HG02852 (cell line): Measurements from ENCODE around the gene SPAG8.

Experiments used
- ATAC-seq: cut with Tn5 transposase; IDR thresholded peaks from one replicate; pipeline ENCODE4 v1.9.1; 2021; ENCODE audit warnings: mild to moderate bottlenecking, moderate library complexity; ENCODE audit not compliant: unreplicated experiment

Gene SPAG8

DNA sequence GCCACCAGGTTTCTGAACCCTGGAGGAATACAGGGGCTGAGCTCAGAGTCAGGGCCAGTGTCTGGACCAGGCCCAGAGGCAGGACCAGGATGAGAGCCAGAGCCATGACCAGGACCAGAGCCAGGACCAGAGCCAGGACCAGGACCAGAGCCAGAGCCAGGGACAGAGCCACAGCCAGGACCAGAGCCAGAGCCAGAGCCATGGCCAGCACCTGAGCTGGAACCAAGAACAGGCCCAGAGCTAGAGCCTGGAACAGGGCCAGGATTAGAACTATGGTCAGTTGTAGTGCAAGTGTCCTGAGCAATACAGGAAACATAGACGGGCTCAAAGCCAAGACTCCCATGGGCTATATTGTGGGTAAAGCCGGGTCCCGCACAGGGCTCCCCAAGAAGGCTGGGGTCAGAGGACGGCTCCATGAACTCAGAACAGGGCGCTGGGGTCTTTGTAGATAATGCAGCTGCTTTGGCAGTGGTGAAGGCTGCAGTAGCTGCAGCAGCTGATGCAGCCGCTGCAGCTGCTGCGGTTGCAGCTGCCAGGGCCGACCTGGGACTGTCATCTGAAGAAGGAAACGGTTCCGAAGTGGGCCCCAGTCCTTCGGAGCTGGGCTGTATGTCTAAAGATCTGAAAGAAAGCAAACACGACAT, 559 bp downstream of the SPAG8 start:
- ATAC-seq = no peak

DNA sequence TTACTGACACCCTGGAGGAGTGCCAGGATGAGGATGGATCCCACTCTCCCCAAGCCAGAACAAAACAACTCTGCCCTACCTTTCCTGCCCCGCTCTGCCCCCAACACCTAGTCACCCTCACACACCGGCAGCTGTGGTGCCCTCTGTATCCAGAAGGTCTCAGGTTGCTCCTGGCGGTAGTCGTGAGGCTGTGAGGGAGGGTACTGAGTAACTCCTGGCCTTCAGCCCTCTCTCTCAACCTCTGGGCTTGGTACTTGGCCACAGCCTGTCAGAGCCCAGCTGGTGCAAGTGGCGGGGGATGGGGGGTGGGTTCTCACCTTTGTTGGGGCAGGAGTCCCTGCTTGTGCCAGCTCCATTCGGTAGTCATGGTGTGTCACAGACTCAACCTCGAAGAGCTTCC, 1.9 kb downstream of the SPAG8 start:
- no peak for ATAC-seq

- no peak for ATAC-seq
Observed at GRCh38 chr9:35808433-35808832, 3.6 kb downstream of the SPAG8 start.

DNA sequence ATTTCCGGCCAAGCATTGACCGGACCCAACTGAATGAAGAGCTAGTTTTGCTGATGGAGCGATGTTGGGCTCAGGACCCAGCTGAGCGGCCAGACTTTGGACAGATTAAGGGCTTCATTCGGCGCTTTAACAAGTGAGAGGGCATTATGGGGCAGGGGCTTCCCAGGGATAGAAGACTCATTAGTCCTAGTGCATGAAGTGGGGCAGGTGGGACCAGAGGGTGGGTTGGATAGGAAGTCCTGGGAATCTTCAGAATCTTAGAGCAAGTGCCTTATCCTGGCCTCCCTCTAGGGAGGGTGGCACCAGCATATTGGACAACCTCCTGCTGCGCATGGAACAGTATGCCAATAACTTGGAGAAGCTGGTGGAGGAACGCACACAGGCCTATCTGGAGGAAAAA, 6.0 kb downstream of the SPAG8 start:
- no peak for ATAC-seq

DNA sequence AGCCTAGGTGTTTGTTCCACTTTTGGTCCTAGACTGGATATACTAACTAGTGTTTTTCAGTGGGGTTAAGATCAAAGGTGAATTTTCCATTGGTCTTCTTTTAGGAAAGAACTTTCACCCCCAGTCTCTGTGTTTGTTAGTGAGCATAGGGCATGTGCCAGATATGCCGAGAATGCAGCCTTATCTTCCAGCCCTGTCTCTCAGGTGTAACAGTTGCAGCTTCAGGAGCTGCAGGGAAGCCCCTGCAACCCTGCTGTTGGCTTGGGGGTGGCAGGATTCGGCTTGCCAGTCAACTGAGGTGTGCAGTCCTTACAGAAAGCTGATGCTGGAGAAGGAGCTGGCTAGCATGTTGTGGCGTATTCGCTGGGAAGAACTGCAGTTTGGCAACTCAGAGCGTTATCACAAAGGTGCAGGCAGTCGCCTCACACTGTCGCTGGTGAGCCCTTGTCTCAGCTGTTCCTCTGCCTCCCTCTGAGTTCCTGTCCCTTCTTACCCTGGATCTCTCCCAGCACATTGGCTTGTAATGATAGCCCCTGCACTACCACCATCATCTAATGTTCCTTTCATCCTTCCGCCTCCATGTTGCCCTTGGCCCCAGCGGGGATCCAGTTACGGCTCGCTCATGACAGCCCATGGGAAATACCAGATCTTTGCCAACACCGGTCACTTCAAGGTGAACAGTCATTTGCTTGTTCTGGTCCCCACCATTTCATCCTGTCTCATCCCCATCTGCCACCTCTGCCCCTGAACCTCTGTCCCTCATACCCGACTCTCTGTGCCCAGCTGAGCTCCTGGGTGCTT, 10.5 kb downstream of the SPAG8 start:
- no peak for ATAC-seq

DNA sequence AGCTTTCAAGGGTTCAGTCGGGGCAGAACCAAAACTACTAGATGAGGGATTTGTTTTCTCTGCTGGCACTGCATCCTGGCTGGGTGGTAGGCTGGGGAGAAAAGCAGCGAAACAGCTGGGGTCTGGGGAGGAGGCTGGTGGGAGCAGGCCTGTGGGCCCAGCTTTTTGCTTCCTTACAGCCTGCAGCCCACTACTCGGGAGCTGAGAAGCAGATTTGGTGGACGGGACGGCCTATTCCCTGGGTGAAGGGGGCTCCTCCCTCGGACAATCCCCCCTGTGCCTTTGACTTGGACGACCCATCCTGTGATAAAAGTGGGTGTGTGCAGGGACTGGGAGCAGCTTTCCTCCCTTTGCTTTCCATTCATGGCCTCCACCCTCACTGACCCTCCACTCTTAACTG, 11.5 kb downstream of the SPAG8 start:
- ATAC-seq = no peak

DNA sequence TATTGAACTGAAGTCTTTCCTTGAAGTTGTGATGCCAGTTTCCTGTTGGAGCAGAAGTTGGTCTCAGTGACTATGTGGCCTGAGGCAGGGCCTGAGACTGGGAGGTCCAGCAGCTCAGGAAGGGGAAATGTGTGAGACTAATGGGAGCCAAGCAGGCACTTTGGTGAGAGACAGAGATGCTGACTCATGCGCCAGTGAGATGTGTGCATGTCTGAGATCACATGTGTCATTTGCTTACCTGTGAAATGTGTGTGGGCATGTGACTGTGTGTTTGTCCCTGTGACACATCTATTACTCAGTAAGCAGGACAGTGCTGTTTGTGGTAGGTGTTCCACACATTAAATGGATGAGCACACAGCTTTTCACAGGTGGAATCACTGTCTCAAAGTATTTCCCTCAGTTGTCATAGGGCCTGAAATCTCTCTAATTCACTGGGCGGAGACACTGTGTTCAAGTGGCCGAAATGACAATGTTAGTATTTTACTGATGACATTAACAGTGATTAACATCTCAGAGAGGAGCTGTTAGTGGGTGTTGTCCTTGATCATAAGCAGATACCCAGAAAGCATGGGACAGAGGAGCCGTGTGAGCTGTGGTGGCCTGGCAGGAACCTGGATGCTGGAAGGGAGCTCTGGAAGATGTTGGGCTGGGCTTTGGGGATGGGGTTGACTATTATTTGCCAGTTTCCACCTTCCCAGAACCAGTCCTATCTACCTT, 13.2 kb downstream of the SPAG8 start:
- peak; percentile 54 for ATAC-seq

GRCh38 chr9:35797311-35798109, 14.6 kb downstream of the SPAG8 start:
- ATAC-seq = no peak

GRCh38 chr9:35795695-35796094, 16.4 kb downstream of the SPAG8 start:
- ATAC-seq = no peak

- no peak for ATAC-seq
Observed at GRCh38 chr9:35793461-35793860, 18.6 kb downstream of the SPAG8 start.

DNA sequence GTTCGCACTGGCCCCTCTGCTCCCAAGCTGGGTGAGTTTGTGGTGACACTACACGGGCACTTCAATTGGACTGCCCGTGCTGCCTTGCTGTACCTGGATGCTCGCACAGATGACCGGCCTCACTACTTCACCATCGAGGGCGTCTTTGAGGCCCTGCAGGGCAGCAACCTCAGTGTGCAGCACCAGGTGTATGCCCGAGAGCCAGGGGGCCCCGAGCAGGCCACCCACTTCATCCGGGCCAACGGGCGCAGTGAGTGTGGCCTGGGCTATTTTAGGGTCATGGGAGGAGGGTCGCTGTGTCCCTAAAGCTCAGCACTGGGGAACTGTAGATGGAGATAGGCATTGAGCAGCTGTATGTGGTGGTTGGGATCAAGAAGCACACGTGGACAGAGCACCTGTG, 19.2 kb downstream of the SPAG8 start:
- ATAC-seq = no peak

DNA sequence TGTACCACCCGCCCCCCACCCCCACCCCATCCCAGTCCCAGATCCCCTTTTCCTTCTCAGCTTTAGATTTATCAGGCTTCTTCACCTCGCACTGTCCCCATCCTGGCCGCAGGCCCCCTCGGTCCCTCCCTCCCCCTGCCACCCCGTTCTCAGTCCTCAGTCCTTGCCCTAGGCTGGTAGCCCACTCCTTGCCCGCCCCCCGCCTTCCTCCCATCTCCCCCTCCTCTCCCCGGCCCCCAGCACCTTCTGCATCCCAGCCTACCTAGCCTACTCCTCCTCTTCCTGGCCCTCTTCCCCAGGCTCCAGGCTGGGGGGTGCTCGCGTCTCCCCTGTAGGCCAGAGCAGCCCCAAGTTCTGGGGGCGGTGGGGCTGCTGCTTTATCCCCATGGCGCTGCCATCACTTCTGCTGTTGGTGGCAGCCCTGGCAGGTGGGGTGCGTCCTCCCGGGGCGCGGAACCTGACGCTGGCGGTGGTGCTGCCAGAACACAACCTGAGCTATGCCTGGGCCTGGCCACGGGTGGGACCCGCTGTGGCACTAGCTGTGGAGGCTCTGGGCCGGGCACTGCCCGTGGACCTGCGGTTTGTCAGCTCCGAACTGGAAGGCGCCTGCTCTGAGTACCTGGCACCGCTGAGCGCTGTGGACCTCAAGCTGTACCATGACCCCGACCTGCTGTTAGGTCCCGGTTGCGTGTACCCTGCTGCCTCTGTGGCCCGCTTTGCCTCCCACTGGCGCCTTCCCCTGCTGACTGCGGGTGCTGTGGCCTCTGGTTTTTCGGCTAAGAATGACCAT, 19.8 kb downstream of the SPAG8 start:
- ATAC-seq = no peak

GRCh38 chr9:35791297-35791921, 20.7 kb downstream of the SPAG8 start, which contains the start of gene NPR2:
Gene NPR2 (plus strand): TSS chr9:35791591. CDS start chr9:35792409, 818 bp downstream.
- no peak for ATAC-seq

DNA sequence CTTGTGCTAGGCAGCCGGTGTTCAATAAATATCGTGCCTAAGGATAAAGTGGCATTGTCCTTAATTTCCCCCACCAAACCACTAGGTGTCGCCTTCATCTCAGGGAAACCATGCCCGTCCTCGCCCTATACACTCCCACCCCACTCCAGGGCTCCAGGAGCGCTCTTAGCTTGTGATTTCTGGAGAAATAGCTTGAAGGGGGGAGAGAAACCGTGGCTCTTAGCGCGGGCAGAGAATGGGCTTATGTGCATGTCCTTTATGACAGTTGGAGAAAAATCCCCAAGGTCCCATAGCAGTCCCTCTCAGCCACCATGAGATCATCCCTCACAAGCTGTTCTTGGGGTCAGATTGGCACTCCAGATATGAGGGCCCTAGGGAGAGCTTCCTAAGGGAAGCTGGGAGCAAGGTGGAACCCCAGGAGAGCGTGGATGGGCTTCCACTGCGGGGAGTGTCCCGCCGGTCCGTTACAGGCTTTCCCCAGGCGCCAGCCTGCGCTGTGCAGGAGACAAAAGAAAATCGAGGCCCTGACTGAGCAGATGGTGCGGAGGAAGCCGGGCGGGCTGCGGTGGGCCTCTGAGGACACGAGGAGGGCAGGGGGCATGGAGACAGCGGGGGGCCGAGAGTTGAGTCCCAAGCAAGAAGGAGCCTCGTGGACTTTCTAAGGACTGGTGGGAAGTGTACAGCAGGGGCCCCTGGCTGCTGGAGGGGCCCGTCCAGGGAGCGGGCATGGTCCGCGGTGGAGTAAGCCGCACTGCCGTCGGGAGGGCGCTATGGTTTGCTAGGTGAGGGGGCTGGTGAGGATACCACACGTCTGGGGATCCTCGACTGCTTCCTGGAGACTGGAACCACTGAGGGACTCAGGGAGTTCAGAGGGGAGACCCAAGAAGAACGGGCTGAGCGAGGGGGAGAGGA, 21.4 kb downstream of the SPAG8 start:
- no peak for ATAC-seq

DNA sequence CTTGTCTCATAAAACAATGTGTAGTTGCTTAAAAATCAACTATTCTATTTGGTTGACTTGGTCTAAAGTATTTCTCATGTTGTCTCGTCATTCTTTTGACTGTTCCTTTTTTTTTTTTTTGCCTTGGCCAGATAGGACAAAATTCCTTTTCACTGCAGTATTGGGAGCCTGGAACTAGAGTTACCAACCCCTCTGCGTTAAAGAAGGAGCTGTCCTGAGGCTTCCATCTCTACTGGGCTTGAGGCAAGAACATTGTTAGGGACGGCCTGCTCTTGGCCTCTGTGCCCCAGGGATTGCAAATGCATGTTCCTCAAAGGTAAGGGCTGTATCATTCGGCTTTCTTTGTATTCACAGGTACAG, 22.1 kb downstream of the SPAG8 start:
- ATAC-seq = no peak

GRCh38 chr9:35789541-35789940, 22.5 kb downstream of the SPAG8 start:
- ATAC-seq = no peak

DNA sequence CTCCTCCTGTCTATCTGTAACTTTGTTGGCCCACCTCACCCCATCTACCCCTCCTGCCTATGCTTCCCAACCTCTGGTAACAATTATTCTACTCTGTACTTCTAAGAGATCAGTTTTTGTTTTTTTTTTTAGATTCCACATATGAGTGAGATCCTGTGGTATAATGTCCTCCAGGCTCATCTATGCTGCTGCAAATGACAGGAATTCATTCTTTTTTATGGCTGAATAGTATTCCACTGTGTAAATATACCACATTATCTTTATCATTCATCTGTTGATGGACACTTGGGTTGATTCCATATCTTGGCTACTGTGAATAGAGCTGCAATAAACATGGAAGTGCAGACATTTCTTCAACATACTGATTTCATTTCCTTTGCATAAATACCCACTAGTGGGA, 28.6 kb downstream of the SPAG8 start:
- no peak for ATAC-seq

GRCh38 chr9:35781066-35781465, 31.0 kb downstream of the SPAG8 start:
- ATAC-seq = no peak

GRCh38 chr9:35778496-35778895, 33.6 kb downstream of the SPAG8 start:
- no peak for ATAC-seq
